ENCODE measurements around the gene MAT2B. TPM values are rescaled to one million over a fixed set of nuclear protein-coding genes. Genes with fewer than 3 reads are reported as not detected.
A peak's percentile ranks its signal among the peaks of the same experiment; 100 is the strongest.

The MAT2B gene
- total RNA-seq, 1 experiment from 2014 or later = 48.4 TPM

DNA sequence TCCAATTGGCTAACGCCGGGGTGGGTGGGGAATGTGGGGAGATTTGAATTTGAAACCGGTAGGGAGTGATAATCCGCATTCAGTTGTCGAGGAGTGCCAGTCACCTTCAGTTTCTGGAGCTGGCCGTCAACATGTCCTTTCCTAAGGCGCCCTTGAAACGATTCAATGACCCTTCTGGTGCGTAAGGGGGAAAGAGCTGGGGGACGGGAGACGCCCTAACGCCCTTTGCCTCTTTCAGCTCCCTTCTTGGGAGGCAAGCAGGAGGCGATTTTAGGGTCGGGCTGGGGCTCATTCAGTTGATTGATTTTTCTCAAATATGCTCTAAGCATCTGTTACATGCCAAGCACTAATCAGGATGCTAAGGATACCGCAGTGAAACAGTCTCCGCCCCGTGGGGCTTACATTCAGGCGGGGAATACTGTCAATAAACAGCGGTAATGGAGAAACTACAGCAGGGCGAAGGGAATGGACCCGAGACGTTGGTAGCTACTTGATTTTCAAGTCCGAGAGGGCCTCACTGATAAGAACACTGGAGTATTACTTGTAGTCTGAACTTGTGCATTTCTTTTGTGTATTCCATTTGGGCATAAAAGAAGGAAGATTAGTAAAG is 44.8 kb upstream of the MAT2B start, which contains the start of gene HMMR:
TSS of gene HMMR (plus strand) at position 71 of the 610 bp plus-strand sequence. CDS start at position 132, 61 bp downstream.
- Histone ChIP-seq H2BK20ac (ENCODE audit: low read depth, low read length, poor library complexity, severe bottlenecking) (no peak within 1 kb of the TSS), H4K5ac (ENCODE audit: insufficient read length, low read depth, low read length) (peak within 1 kb of the TSS; percentile 87), H3K27ac (ENCODE audit: insufficient read length, low read depth, low read length) (peak within 1 kb of the TSS; percentile 98), H4K91ac (ENCODE audit: insufficient read length, low read depth, low read length) (no peak within 1 kb of the TSS), H2BK120ac (ENCODE audit: low read depth, low read length, poor library complexity, severe bottlenecking) (no peak within 1 kb of the TSS), H3K14ac (ENCODE audit: insufficient read depth, low read length) (peak within 1 kb of the TSS; percentile 86), H3K4me2 (ENCODE audit: insufficient read depth, insufficient read length, low read length) (peak within 1 kb of the TSS; percentile 93), H3K79me1 (ENCODE audit: insufficient read depth, low read depth, low read length, poor library complexity, severe bottlenecking) (peaks cover 9% of the 10 kb centered on the region), H2BK12ac (ENCODE audit: insufficient read length, low read depth, low read length) (peak within 1 kb of the TSS; percentile 45), H2AK5ac (ENCODE audit: insufficient read length, low read length) (no peak within 1 kb of the TSS), H3K79me2 (ENCODE audit: insufficient read depth, low read length) (no peaks in the 10 kb centered on the region; the same call in 1 of the 2 replicates), H3K56ac (ENCODE audit: insufficient read length, low read depth, low read length) (peak within 1 kb of the TSS; percentile 98), H3K23ac (ENCODE audit: insufficient read length, low read depth, low read length) (peak within 1 kb of the TSS; percentile 37), H2BK5ac (ENCODE audit: insufficient read length, low read length) (peak within 1 kb of the TSS; percentile 66), H4K20me1 (ENCODE audit: control insufficient read depth, insufficient read depth, insufficient read length) (no peaks in the 10 kb centered on the region), H3K23me2 (ENCODE audit: insufficient read length, low read depth, low read length, poor library complexity, severe bottlenecking) (peaks cover 4% of the 10 kb centered on the region), H2AFZ (ENCODE audit: low read length) (no peak within 1 kb of the TSS), H3K27me3 (ENCODE audit: insufficient read depth, low read length) (no peaks in the 10 kb centered on the region; the same call in 1 of the 2 replicates), H3K4ac (ENCODE audit: low read depth, low read length) (peak within 1 kb of the TSS; percentile 79; the same call in 1 of the 2 replicates), H3K9me3 (ENCODE audit: control insufficient read depth, low read depth, low read length) (no peaks in the 10 kb centered on the region), H3K9ac (ENCODE audit: extremely low read depth, insufficient read length, low read length) (peak within 1 kb of the TSS; percentile 99), H3K4me1 (ENCODE audit: insufficient read depth, low read length) (no peaks in the 10 kb centered on the region), H3T11ph (ENCODE audit: low read length) (peak within 1 kb of the TSS; percentile 40), H3K18ac (ENCODE audit: insufficient read length, low read depth, low read length) (peak within 1 kb of the TSS; percentile 91), H4K8ac (replicated peaks; ENCODE audit: insufficient read length, low read depth, low read length) (no peak within 1 kb of the TSS), H2BK15ac (ENCODE audit: low read depth, low read length) (no peak within 1 kb of the TSS)
- Mint-ChIP-seq H3K36me3 (ENCODE audit: insufficient read depth in 1 of 3, low read depth in 3 of 3) (peaks cover 22 to 43% (median 31%) of the 10 kb centered on the region in 3 experiments), H3K27me3 (ENCODE audit: low read depth) (peaks cover 3% of the 10 kb centered on the region; the same call in 1 of the 2 replicates), H3K9me3 (no peaks in the 10 kb centered on the region), H3K4me1 (peaks cover 11 to 23% of the 10 kb centered on the region in 2 experiments), H3K4me3 (peak within 1 kb of the TSS; percentile 93 to 99), H3K27ac (peak within 1 kb of the TSS; percentile 99 to 100 (median 100))
- TF ChIP-seq, protein P1, sequence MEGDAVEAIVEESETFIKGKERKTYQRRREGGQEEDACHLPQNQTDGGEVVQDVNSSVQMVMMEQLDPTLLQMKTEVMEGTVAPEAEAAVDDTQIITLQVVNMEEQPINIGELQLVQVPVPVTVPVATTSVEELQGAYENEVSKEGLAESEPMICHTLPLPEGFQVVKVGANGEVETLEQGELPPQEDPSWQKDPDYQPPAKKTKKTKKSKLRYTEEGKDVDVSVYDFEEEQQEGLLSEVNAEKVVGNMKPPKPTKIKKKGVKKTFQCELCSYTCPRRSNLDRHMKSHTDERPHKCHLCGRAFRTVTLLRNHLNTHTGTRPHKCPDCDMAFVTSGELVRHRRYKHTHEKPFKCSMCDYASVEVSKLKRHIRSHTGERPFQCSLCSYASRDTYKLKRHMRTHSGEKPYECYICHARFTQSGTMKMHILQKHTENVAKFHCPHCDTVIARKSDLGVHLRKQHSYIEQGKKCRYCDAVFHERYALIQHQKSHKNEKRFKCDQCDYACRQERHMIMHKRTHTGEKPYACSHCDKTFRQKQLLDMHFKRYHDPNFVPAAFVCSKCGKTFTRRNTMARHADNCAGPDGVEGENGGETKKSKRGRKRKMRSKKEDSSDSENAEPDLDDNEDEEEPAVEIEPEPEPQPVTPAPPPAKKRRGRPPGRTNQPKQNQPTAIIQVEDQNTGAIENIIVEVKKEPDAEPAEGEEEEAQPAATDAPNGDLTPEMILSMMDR (conservative IDR thresholded peaks at IDR 0.05) = no peak
- no CpG with 5 or more reads among the region's 23 CpGs for WGBS (ENCODE audit: extremely low coverage, insufficient read length, low lambda C conversion rate)
- no peak for DNase-seq

Data from H9 (cell line).